Ovary (tissue), 3 donors: ENCODE measurements around the gene HNRNPA1.

ENCODE experiments used
- EP300 ChIP-seq: sonication (generic); formaldehyde crosslinking; IDR thresholded peaks from one replicate; pipeline ENCODE4 v1.6.1; 2017; ENCODE audit warnings: antibody characterized with exemption
- POLR2A ChIP-seq: fragments of 450-650 bp; IDR thresholded peaks from one replicate; pipeline ENCODE4 v1.6.1; 2017; ENCODE audit warnings: antibody characterized with exemption, mild to moderate bottlenecking, moderate library complexity
- TF ChIP-seq, protein P1 (sequence below), 3 donors: fragments of 450-650 bp in 2 of 3; fragments of 200-600 bp in 1 of 3; IDR thresholded peaks; one replicate each; pipeline versions ENCODE4 v1.5.1 to v1.8.0; 2016 to 2022; ENCODE audit warnings: antibody characterized with exemption in 3 of 3, mild to moderate bottlenecking in 1 of 3
- donor health status: DM: no; HTN: no; CAD: no.

DNA sequence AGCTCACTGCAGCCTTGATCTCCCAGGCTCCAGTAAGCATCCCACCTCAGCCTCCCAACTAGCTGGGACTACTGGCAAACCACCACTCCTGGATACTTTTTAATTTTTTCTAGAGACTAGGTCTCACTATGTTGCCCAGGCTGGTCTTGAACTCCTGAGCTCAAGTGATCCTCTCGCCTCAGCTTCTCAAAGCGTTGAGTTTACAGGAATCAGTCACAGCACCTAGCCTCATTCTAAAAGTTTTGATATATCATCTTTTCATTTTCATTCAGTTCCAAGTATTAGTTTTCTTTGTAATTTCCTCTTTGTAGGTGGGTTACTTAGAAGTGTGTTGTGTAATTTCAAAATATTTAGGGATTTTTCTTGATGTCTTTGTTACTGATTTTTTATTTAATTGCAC, 10.2 kb upstream of the HNRNPA1 start:
- no peak for TF ChIP-seq POLR2A
- TF ChIP-seq, protein P1, sequence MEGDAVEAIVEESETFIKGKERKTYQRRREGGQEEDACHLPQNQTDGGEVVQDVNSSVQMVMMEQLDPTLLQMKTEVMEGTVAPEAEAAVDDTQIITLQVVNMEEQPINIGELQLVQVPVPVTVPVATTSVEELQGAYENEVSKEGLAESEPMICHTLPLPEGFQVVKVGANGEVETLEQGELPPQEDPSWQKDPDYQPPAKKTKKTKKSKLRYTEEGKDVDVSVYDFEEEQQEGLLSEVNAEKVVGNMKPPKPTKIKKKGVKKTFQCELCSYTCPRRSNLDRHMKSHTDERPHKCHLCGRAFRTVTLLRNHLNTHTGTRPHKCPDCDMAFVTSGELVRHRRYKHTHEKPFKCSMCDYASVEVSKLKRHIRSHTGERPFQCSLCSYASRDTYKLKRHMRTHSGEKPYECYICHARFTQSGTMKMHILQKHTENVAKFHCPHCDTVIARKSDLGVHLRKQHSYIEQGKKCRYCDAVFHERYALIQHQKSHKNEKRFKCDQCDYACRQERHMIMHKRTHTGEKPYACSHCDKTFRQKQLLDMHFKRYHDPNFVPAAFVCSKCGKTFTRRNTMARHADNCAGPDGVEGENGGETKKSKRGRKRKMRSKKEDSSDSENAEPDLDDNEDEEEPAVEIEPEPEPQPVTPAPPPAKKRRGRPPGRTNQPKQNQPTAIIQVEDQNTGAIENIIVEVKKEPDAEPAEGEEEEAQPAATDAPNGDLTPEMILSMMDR (IDR thresholded peaks at IDR 0.05) = no peak
- no peak for TF ChIP-seq EP300
